H1 (cell line): ENCODE data around the gene ZNF385B. TPM values are rescaled to one million over a fixed set of nuclear protein-coding genes. Genes with fewer than 3 reads are reported as not detected.

ENCODE experiments used
- SAP30 ChIP-seq: fragments of 300-600 bp; sonication (generic); IDR thresholded peaks from 2 replicates; pipeline ENCODE4 v1.7.1; 2012; ENCODE audit warnings: low read length, moderate library complexity, mild to moderate bottlenecking, inconsistent platforms; ENCODE audit not compliant: insufficient read depth, insufficient replicate concordance
- polyA plus RNA-seq, 7 experiments: library from polyadenylated mRNA; depleted of rRNA in 3 of 7; stranded (reverse) in 5 of 7; unstranded in 2 of 7; fragments of >200 nt in 5 of 7; fragments of 200-250 nt in 2 of 7; gene quantifications; 1 replicate in 5 of 7; 2 replicates in 1 of 7; 4 replicates in 1 of 7; pipeline versions ENCODE4 v1.2.1 to v1.2.3, GENCODE V29; 2011 to 2013; ENCODE audit warnings: missing spikeins in 2 of 7, mixed read lengths in 2 of 7
- total RNA-seq: library from RNA; stranded (reverse); fragmentation: NEBNext Ultra II Directional; extraction: Animal tissue kit (Norgen Biotek cat#: 25700); gene quantifications from 2 replicates; pipeline ENCODE4 v1.2.1, GENCODE V29; 2021
- TF ChIP-seq, protein P1 (sequence below): IDR thresholded peaks from 2 replicates; pipeline ENCODE4 v1.6.1; 2011; ENCODE audit warnings: low read length, improper control_type of control experiment

ZNF385B gene
- total and polyA plus RNA-seq, 2 of the 8 experiments (the other 6 are each of a cell fraction or from before 2014, with no cell fraction given): 1.1 to 3.7 TPM

- TF ChIP-seq SAP30: no peak
- TF ChIP-seq, protein P1, sequence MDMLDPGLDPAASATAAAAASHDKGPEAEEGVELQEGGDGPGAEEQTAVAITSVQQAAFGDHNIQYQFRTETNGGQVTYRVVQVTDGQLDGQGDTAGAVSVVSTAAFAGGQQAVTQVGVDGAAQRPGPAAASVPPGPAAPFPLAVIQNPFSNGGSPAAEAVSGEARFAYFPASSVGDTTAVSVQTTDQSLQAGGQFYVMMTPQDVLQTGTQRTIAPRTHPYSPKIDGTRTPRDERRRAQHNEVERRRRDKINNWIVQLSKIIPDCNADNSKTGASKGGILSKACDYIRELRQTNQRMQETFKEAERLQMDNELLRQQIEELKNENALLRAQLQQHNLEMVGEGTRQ: no peak
- TF ChIP-seq, all 59 proteins: peak for 0
These were observed 308.0 kb downstream of the ZNF385B start (continued) for GRCh38 chr2:179553382-179553781.
